Measurements from ENCODE around the gene THSD7A.

The THSD7A gene

GRCh38 chr7:11625669-11626068 is 206.3 kb downstream of the THSD7A start:
- DNase-seq: no peak

GRCh38 chr7:11623093-11623678 is 208.8 kb downstream of the THSD7A start:
- no peak for DNase-seq

- no peak for DNase-seq
These were observed 211.4 kb downstream of the THSD7A start for GRCh38 chr7:11620406-11621253.

- no peak for DNase-seq
These were observed 215.5 kb downstream of the THSD7A start for GRCh38 chr7:11616466-11616865.

- DNase-seq: no peak
These were observed 216.8 kb downstream of the THSD7A start for GRCh38 chr7:11615174-11615573.

GRCh38 chr7:11613292-11613930 is 218.6 kb downstream of the THSD7A start:
- DNase-seq: no peak

- no peak for DNase-seq
These were observed 219.3 kb downstream of the THSD7A start for GRCh38 chr7:11612737-11613136.

- no peak for DNase-seq
These were observed 222.8 kb downstream of the THSD7A start for GRCh38 chr7:11609096-11609670.

- DNase-seq: no peak
These were observed 224.3 kb downstream of the THSD7A start for GRCh38 chr7:11607686-11608085.

GRCh38 chr7:11605749-11606148 is 226.2 kb downstream of the THSD7A start:
- no peak for DNase-seq

GRCh38 chr7:11604505-11604904 is 227.5 kb downstream of the THSD7A start:
- DNase-seq: no peak

GRCh38 chr7:11601761-11602160 is 230.2 kb downstream of the THSD7A start:
- no peak for DNase-seq

- DNase-seq: no peak
These were observed 238.7 kb downstream of the THSD7A start for GRCh38 chr7:11593322-11593721.

- no peak for DNase-seq
These were observed 239.3 kb downstream of the THSD7A start for GRCh38 chr7:11592699-11593098.

GRCh38 chr7:11591943-11592342 is 240.1 kb downstream of the THSD7A start:
- DNase-seq: no peak

GRCh38 chr7:11591055-11591633 is 240.9 kb downstream of the THSD7A start:
- no peak for DNase-seq

GRCh38 chr7:11589251-11589650 is 242.7 kb downstream of the THSD7A start:
- DNase-seq: no peak

GRCh38 chr7:11587814-11588213 is 244.2 kb downstream of the THSD7A start:
- DNase-seq: no peak

- no peak for DNase-seq
These were observed 244.9 kb downstream of the THSD7A start for GRCh38 chr7:11587048-11587447.

GRCh38 chr7:11584406-11585031 is 247.5 kb downstream of the THSD7A start:
- DNase-seq: no peak

GRCh38 chr7:11579141-11579540 is 252.9 kb downstream of the THSD7A start:
- no peak for DNase-seq

GRCh38 chr7:11576310-11576709 is 255.7 kb downstream of the THSD7A start:
- no peak for DNase-seq
